CD4-positive, alpha-beta T cell (primary cell): ENCODE results near the gene CFAP410. TPM values are rescaled to one million over a fixed set of nuclear protein-coding genes. Genes with fewer than 3 reads are reported as not detected.
A peak's percentile ranks its signal among the peaks of the same experiment; 100 is the strongest.

Experiments used
- ATAC-seq: fragments of 200-7000 bp; cut with Tn5 transposase; one replicate; pipeline ENCODE4 v1.10.0; 2022; ENCODE audit warnings: mild to moderate bottlenecking; ENCODE audit not compliant: poor library complexity
- CTCF ChIA-PET: fragments of 350-600 bp; sonication (Branson Sonifier 250); formaldehyde crosslinking; loops from one replicate; lab custom pipeline; 2021; ENCODE audit warnings: antibody characterized with exemption, inconsistent platforms; lab: Charles Lee
- POLR2A ChIA-PET: fragments of 350-600 bp; sonication (Branson Sonifier 250); formaldehyde crosslinking; loops from one replicate; lab custom pipeline; 2021; ENCODE audit warnings: antibody characterized with exemption, inconsistent platforms; lab: Charles Lee
- DNase-seq, 14 experiments: peaks; one replicate each; pipeline ENCODE4 v3.0.0-alpha.2; 2013 to 2020; ENCODE audit warnings: mixed read lengths in 2 of 14
- H3K27ac ChIP-seq, 2 donors: one replicate each; pipeline versions ENCODE4 v1.5.1 to v1.7.0; 2013; ENCODE audit warnings: low read length in 2 of 2, low read depth in 1 of 2, mild to moderate bottlenecking in 1 of 2
- H3K27me3 ChIP-seq, 2 experiments: 1 replicate in 1 of 2; 2 replicates in 1 of 2; pipeline versions ENCODE4 v1.6.1 to v1.7.0; 2013; ENCODE audit warnings: low read length in 2 of 2, control low read depth in 1 of 2, mild to moderate bottlenecking in 1 of 2, moderate library complexity in 1 of 2; ENCODE audit not compliant: insufficient read depth in 2 of 2, control insufficient read depth in 1 of 2
- H3K36me3 ChIP-seq: one replicate; pipeline ENCODE4 v1.6.1; 2013; ENCODE audit warnings: low read length, control low read depth; ENCODE audit not compliant: insufficient read depth
- H3K4me1 ChIP-seq: one replicate; pipeline ENCODE4 v1.6.1; 2013; ENCODE audit warnings: low read length, control low read depth; ENCODE audit not compliant: insufficient read depth
- H3K4me3 ChIP-seq: one replicate; pipeline ENCODE4 v1.5.1; 2013; ENCODE audit warnings: mild to moderate bottlenecking, low read length, moderate library complexity
- H3K9me3 ChIP-seq, 2 experiments: 1 replicate in 1 of 2; 2 replicates in 1 of 2; pipeline versions ENCODE4 v1.6.1 to v1.7.0; 2013; ENCODE audit warnings: low read length in 2 of 2, mild to moderate bottlenecking in 2 of 2, control low read depth in 1 of 2, moderate library complexity in 1 of 2; ENCODE audit not compliant: control insufficient read depth in 1 of 2, insufficient read depth in 1 of 2
- H3K27ac Mint-ChIP-seq: one replicate; pipeline ENCODE4 v1.8.0; 2020; ENCODE audit warnings: mixed read lengths
- H3K27me3 Mint-ChIP-seq: one replicate; pipeline ENCODE4 v1.8.0; 2021; ENCODE audit warnings: mixed read lengths
- H3K36me3 Mint-ChIP-seq: one replicate; pipeline ENCODE4 v1.8.0; 2021; ENCODE audit warnings: low read depth, mixed read lengths
- H3K4me1 Mint-ChIP-seq: one replicate; pipeline ENCODE4 v1.8.0; 2021; ENCODE audit warnings: low read depth, mixed read lengths
- H3K4me3 Mint-ChIP-seq: one replicate; pipeline ENCODE4 v1.8.0; 2020; ENCODE audit warnings: mild to moderate bottlenecking, mixed read lengths
- H3K9me3 Mint-ChIP-seq: one replicate; pipeline ENCODE4 v1.8.0; 2020; ENCODE audit warnings: mixed read lengths
- intact Hi-C, 2 experiments: fragments of 100-400 bp; cut with DNase I in 1 of 2; cut with micrococcal nuclease in 1 of 2; formaldehyde crosslinking; loops; one replicate each; pipeline versions ENCODE4 v1.15.1 to v1.9.0; 2023 to 2025; cut with DNase I, micrococcal nuclease
- total RNA-seq, 174 experiments: library from RNA in 2 of 174; stranded (reverse) in 2 of 174; gene quantifications; one replicate each; pipeline ENCODE4 v1.2.3 and lab custom pipeline; 2021 to 2026
- TF ChIP-seq, protein P1 (sequence below): fragments of 200-600 bp; IDR thresholded peaks from one replicate; pipeline ENCODE4 v1.8.0; 2022; ENCODE audit warnings: antibody characterized with exemption, mild to moderate bottlenecking

The CFAP410 gene
- total RNA-seq, 2 experiments from 2014 or later: 50.1 to 51.6 TPM

DNA sequence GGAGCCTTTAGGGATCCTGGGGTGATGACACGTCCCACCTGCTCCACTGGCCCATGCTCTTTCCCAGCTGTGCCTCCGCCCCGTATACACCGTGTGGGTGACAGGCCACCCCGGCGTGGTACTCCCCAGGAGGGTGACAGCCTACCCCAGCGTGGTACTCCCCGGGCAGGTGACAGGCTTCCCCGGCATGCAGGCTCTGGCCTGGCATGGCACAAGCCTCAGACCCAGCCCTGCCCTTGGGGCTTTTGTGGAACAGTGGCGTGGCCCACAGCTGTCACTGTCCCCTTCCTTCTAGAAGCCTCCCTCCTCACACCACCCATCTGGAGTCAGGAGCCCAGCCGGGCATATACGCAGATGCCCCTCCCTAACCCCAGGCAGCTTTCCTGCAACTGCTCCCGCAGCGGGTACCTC is 44.0 kb downstream of the CFAP410 start:
- Histone ChIP-seq H3K27ac (no peak overlapping the region), H3K36me3 (no peaks in the 10 kb centered on the region), H3K4me1 (peaks cover 74% of the 10 kb centered on the region), H3K27me3 (no peaks in the 10 kb centered on the region), H3K9me3 (peaks cover 0 to 7% of the 10 kb centered on the region in 2 experiments), H3K4me3 (no peak overlapping the region)
- Mint-ChIP-seq H3K9me3 (no peaks in the 10 kb centered on the region), H3K4me1 (peaks cover 31% of the 10 kb centered on the region), H3K27ac (peak overlapping the region; percentile 83), H3K4me3 (peak overlapping the region; percentile 60), H3K36me3 (no peaks in the 10 kb centered on the region), H3K27me3 (no peaks in the 10 kb centered on the region)
- no peak for ATAC-seq
- DNase-seq: peak in 1 of 14 experiments; percentile 34
- ChIA-PET POLR2A (interaction anchor here (1.4 kb wide), 1 partner anchor 43 kb away, joined by 3 read pairs; the partner anchor contains the start of gene CFAP410), CTCF (no interaction called here)
- intact Hi-C loops: no loop called here
- TF ChIP-seq, protein P1, sequence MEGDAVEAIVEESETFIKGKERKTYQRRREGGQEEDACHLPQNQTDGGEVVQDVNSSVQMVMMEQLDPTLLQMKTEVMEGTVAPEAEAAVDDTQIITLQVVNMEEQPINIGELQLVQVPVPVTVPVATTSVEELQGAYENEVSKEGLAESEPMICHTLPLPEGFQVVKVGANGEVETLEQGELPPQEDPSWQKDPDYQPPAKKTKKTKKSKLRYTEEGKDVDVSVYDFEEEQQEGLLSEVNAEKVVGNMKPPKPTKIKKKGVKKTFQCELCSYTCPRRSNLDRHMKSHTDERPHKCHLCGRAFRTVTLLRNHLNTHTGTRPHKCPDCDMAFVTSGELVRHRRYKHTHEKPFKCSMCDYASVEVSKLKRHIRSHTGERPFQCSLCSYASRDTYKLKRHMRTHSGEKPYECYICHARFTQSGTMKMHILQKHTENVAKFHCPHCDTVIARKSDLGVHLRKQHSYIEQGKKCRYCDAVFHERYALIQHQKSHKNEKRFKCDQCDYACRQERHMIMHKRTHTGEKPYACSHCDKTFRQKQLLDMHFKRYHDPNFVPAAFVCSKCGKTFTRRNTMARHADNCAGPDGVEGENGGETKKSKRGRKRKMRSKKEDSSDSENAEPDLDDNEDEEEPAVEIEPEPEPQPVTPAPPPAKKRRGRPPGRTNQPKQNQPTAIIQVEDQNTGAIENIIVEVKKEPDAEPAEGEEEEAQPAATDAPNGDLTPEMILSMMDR: no peak

DNA sequence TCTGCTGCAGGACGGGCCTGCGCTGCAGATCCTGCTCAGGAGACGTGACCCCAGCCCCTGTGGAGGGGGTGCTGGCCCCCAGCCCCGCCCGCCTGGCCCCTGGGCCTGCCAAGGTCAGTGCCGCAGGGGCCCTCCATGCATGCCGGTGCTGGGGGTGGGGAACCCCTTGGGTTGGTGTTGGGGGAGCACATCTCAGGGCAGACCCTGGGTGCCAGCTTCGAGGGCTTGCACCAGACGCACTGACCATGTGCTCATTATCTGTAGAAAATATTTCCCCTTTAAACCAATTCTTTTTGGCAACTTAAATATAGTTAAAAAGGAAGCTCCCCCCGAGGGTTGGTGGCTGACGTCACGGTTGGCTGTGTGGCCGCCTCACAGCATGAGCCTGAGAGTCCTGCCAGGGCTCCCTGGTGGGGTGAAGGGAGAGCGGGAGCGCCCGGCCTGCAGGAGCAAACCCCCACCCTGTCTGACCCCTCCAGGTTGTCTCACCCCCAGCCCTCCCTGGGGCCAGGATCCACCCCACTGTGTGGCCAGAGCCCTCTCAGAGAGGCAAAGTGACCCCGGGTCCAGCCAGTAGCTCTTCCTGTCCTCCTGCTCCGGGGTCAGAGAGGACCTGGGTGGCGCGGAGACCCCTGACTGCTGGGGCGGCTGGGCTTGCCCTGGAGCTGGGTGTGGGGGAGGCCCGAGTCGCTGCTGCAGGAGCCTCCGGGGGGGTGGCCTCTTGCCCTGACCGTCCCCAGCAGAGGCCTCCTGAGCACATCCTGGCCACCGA is 44.6 kb downstream of the CFAP410 start:
- Histone ChIP-seq H3K36me3 (no peaks in the 10 kb centered on the region), H3K4me1 (peaks cover 74% of the 10 kb centered on the region), H3K27me3 (no peaks in the 10 kb centered on the region), H3K27ac (no peak overlapping the region), H3K4me3 (no peak overlapping the region), H3K9me3 (peaks cover 0 to 7% of the 10 kb centered on the region in 2 experiments)
- Mint-ChIP-seq H3K4me1 (peaks cover 31% of the 10 kb centered on the region), H3K27ac (peak overlapping the region; percentile 49), H3K27me3 (no peaks in the 10 kb centered on the region), H3K36me3 (no peaks in the 10 kb centered on the region), H3K4me3 (no peak overlapping the region), H3K9me3 (no peaks in the 10 kb centered on the region)
- no peak for ATAC-seq
- CTCF ChIA-PET: no interaction called here
- intact Hi-C loops: no loop called here
- DNase-seq: peak in 4 of 14 experiments; percentile 4 to 38 (median 22)
- TF ChIP-seq, protein P1: no peak
- POLR2A ChIA-PET: interaction anchor here (0.5 to 1.4 kb wide), 2 partner anchors 44 to 830 kb away, joined by 3 to 5 read pairs; partner anchors contain the start of gene CFAP410

DNA sequence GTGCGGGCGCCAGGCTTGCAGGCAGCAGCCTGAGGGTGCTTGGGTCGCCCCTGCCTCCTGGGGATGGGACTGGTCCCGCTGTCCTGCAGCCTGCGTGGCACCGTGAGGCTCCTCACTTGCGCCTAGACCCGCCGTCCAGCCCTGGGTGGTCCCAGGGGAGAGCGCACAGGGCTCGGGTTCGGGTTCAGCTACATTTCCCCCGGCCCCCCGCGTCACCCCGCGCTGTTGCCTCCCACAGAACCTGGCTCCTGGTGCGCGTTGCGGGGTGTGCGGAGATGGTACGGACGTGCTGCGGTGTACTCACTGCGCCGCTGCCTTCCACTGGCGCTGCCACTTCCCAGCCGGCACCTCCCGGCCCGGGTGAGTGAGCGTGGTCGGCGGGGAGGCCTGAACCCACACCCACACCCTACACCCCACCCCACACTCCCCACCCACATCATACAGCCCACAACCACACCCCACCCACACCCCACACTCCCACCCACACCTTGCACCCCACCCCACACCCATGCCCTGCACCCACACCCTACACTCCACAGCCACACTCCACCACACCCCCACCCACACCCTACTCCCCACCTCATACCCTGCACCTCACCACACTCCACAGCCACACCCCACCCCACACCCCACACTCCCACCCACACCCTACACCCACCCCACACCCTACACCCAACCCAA is 45.5 kb downstream of the CFAP410 start:
- TF ChIP-seq, protein P1: no peak
- no peak overlapping the region for H3K27ac Mint-ChIP-seq
- no peaks in the 10 kb centered on the region for H3K27me3 Mint-ChIP-seq
- H3K9me3 Mint-ChIP-seq: no peaks in the 10 kb centered on the region
- H3K4me3 Mint-ChIP-seq: no peak overlapping the region
- peaks cover 25% of the 10 kb centered on the region for H3K4me1 Mint-ChIP-seq
- POLR2A ChIA-PET: interaction anchor here (1.4 kb wide), 1 partner anchor 45 kb away, joined by 3 read pairs; the partner anchor contains the start of gene CFAP410
- peak; percentile 52 for ATAC-seq
- Histone ChIP-seq H3K27ac (no peak overlapping the region), H3K4me1 (peaks cover 68% of the 10 kb centered on the region), H3K27me3 (no peaks in the 10 kb centered on the region), H3K4me3 (peak overlapping the region; percentile 19), H3K9me3 (peaks cover 0 to 7% of the 10 kb centered on the region in 2 experiments), H3K36me3 (no peaks in the 10 kb centered on the region)
- peak in 9 of 14 experiments; percentile 13 to 70 (median 43) for DNase-seq
- H3K36me3 Mint-ChIP-seq: no peaks in the 10 kb centered on the region
- intact Hi-C loops: no loop called here
- CTCF ChIA-PET: no interaction called here
